ENCODE data around the gene FLYWCH1. TPM values are rescaled to one million over a fixed set of nuclear protein-coding genes. Genes with fewer than 3 reads are reported as not detected.

FLYWCH1 gene
- total RNA-seq, 4 donors from 2014 or later = 30.1 to 67.4 (median 46.8) TPM

DNA sequence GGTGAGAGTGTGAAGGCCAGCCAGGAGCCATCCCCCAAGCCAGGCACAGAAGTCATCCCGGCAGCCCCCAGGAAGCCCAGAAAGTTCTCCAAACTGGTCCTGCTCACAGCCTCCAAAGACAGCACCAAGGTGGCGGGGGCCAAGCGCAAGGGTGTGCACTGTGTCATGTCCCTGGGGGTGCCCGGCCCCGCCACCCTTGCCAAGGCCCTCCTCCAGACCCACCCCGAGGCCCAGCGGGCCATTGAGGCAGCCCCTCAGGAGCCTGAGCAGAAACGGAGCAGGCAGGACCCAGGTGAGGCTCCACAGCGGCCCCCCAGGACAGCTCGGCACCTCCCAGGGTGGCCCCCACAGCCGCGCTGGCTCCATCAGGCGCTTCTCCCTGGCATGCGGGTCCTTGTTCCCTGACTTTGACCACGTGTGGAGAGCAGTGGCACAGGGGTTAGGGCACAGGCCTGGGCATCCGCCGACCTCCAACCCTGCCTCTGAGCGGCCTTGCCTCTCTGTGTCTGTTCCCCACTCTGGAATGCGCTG is 15.2 kb upstream of the FLYWCH1 start:
- Histone ChIP-seq H3K27ac (no peak overlapping the region), H3K9me3 (no peaks in the 10 kb centered on the region), H3K4me1 (peaks cover 0 to 5% (median 0%) of the 10 kb centered on the region in 4 donors), H3K36me3 (peaks cover 0 to 8% (median 0%) of the 10 kb centered on the region in 3 donors), H3K4me3 (no peak overlapping the region), H3K27me3 (no peaks in the 10 kb centered on the region)
- TF ChIP-seq, protein P1, sequence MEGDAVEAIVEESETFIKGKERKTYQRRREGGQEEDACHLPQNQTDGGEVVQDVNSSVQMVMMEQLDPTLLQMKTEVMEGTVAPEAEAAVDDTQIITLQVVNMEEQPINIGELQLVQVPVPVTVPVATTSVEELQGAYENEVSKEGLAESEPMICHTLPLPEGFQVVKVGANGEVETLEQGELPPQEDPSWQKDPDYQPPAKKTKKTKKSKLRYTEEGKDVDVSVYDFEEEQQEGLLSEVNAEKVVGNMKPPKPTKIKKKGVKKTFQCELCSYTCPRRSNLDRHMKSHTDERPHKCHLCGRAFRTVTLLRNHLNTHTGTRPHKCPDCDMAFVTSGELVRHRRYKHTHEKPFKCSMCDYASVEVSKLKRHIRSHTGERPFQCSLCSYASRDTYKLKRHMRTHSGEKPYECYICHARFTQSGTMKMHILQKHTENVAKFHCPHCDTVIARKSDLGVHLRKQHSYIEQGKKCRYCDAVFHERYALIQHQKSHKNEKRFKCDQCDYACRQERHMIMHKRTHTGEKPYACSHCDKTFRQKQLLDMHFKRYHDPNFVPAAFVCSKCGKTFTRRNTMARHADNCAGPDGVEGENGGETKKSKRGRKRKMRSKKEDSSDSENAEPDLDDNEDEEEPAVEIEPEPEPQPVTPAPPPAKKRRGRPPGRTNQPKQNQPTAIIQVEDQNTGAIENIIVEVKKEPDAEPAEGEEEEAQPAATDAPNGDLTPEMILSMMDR (IDR thresholded peaks at IDR 0.05) = no peak
- TF ChIP-seq POLR2A (IDR thresholded peaks at IDR 0.05) = no peak
- no peak for DNase-seq

- H3K9me3 ChIP-seq = no peaks in the 10 kb centered on the region
- no peak overlapping the region for H3K4me3 ChIP-seq
- peaks cover 0 to 8% (median 0%) of the 10 kb centered on the region in 3 donors for H3K36me3 ChIP-seq
- no peak for TF ChIP-seq POLR2A (IDR thresholded peaks at IDR 0.05)
- TF ChIP-seq, protein P1 (IDR thresholded peaks at IDR 0.05) = no peak
- H3K4me1 ChIP-seq = peaks cover 0 to 5% (median 0%) of the 10 kb centered on the region in 4 donors
- no peak overlapping the region for H3K27ac ChIP-seq
- no peaks in the 10 kb centered on the region for H3K27me3 ChIP-seq
- peak in 2 of 3 donors; percentile 61 to 65 for DNase-seq
These were observed 14.6 kb upstream of the FLYWCH1 start for GRCh38 chr16:2897110-2897509.

DNA sequence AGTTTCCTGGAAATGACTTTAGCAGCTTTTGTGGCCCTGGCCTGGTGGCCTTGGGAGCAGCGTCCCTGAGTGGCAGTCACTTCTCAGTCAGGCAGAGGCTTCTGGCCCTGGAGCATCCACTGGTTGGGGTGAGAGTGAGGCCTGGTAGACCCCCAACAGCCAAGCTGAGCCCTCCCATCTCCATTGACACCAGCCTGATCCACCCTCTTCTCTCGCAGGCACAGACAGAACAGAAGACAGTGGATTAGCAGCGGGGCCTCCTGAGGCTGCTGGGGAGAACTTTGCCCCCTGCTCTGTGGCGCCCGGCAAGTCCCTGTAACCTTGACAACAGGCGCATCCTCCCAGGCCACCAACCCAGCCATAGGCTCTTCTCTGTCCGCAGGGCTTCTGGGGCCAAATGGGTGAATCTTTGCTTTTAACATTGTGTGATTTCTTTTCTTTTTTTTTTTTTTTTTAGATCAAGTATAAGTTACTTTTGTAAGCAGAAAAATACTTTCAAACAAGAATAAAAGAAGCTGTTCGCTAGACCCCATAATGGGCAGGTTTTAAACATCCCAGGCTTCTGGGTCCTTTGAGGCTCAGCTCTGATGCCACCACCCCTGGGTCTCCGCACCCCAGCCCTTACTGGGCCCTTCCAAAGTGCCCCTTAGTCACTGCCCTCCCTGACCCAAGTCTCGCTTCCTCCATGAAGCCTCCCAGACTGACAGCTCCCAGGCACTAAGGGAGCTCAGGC is 12.7 kb upstream of the FLYWCH1 start:
- Histone ChIP-seq H3K36me3 (peaks cover 0 to 8% (median 0%) of the 10 kb centered on the region in 3 donors), H3K4me3 (no peak overlapping the region), H3K9me3 (no peaks in the 10 kb centered on the region), H3K4me1 (peaks cover 0 to 7% (median 4%) of the 10 kb centered on the region in 4 donors), H3K27ac (no peak overlapping the region), H3K27me3 (no peaks in the 10 kb centered on the region)
- TF ChIP-seq, protein P1 (IDR thresholded peaks at IDR 0.05) = no peak
- no peak for TF ChIP-seq POLR2A (IDR thresholded peaks at IDR 0.05)
- no peak for DNase-seq

GRCh38 chr16:2899564-2900072 is 12.1 kb upstream of the FLYWCH1 start:
- no peak overlapping the region for H3K27ac ChIP-seq
- no peak overlapping the region for H3K4me3 ChIP-seq
- TF ChIP-seq POLR2A (IDR thresholded peaks at IDR 0.05) = no peak
- TF ChIP-seq, protein P1 (IDR thresholded peaks at IDR 0.05) = no peak
- no peaks in the 10 kb centered on the region for H3K9me3 ChIP-seq
- peaks cover 0 to 8% (median 0%) of the 10 kb centered on the region in 3 donors for H3K36me3 ChIP-seq
- no peak for DNase-seq
- H3K27me3 ChIP-seq = no peaks in the 10 kb centered on the region
- peaks cover 0 to 7% (median 5%) of the 10 kb centered on the region in 4 donors for H3K4me1 ChIP-seq

DNA sequence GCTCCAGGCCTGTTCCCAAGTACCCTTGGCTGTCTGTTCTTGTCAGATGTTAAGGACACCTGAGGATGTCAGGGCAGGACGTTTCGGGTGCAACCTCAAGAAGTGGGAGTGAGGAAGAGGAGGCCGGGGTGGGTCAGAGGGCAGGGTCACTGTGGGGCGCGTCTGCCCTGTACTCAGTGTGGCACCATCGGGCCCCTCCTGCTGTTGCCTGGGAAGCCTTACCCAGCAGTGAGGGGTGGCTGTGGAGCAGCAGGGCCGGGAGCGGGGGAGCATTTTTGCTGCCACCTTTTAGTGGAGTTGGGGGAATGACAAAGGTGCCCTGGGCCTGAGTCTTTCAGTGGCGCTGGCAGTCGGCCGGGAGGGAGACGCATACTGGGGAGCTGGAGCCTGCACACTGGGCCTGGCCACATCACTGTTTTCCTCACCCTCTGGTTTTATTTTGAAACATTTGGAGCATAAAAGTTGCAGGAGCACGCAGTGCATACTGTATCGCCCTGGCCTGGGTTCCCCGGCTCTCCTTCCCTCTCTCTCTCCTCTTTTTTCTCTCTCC is 11.1 kb upstream of the FLYWCH1 start:
- Histone ChIP-seq H3K36me3 (peaks cover 0 to 8% (median 0%) of the 10 kb centered on the region in 3 donors), H3K4me1 (peaks cover 0 to 7% (median 5%) of the 10 kb centered on the region in 4 donors), H3K4me3 (no peak overlapping the region), H3K9me3 (no peaks in the 10 kb centered on the region), H3K27ac (no peak overlapping the region), H3K27me3 (no peaks in the 10 kb centered on the region)
- no peak for DNase-seq
- TF ChIP-seq POLR2A (IDR thresholded peaks at IDR 0.05) = no peak
- TF ChIP-seq, protein P1 (IDR thresholded peaks at IDR 0.05) = no peak

All from Peyer's patch (tissue), 4 donors.